ENCODE results near the gene SATB1.

- TF ChIP-seq SMC3 (IDR thresholded peaks at IDR 0.05; ENCODE audit: low read depth, low read length) (no peak), FOS (IDR thresholded peaks at IDR 0.05; ENCODE audit: low read depth, low read length) (no peak), CTCF (conservative IDR thresholded peaks at IDR 0.05; ENCODE audit: low read depth, low read length) (no peak), POLR2A (IDR thresholded peaks at IDR 0.05; ENCODE audit: low read depth, low read length) (no peak), MXI1 (IDR thresholded peaks at IDR 0.05; ENCODE audit: borderline replicate concordance, low read depth, low read length) (no peak), USF2 (IDR thresholded peaks at IDR 0.05; ENCODE audit: low read depth, low read length) (no peak), CEBPB (IDR thresholded peaks at IDR 0.05; ENCODE audit: low read depth, low read length) (no peak), RFX5 (IDR thresholded peaks at IDR 0.05; ENCODE audit: low read depth, low read length) (no peak), RCOR1 (IDR thresholded peaks at IDR 0.05; ENCODE audit: insufficient replicate concordance, low read length) (no peak), RAD21 (IDR thresholded peaks at IDR 0.05; ENCODE audit: low read length) (no peak), MAFK (IDR thresholded peaks at IDR 0.05; ENCODE audit: low read depth, low read length) (no peak), CHD1 (IDR thresholded peaks at IDR 0.05; ENCODE audit: low read depth, low read length) (no peak)
Observed at GRCh38 chr3:18454766-18455165, 29.6 kb upstream of the SATB1 start.

Measured in IMR-90 (cell line).